OCI-LY7 (cell line): ENCODE measurements around the gene FAM193A.

ENCODE experiments used
- EZH2phosphoT487 ChIP-seq: fragments of 200-600 bp; sonication (generic); IDR thresholded peaks from 2 replicates; pipeline ENCODE4 v1.6.1; 2018; ENCODE audit warnings: low read depth, borderline replicate concordance, mild to moderate bottlenecking, mixed run types, antibody characterized with exemption, low read length, moderate library complexity, mixed read lengths
- TF ChIP-seq, protein P1 (sequence below): fragments of 200-600 bp; sonication (generic); conservative IDR thresholded peaks from 2 replicates; pipeline ENCODE4 v1.5.1; 2014; ENCODE audit warnings: mild to moderate bottlenecking, antibody characterized with exemption, low read length, moderate library complexity, mixed read lengths

DNA sequence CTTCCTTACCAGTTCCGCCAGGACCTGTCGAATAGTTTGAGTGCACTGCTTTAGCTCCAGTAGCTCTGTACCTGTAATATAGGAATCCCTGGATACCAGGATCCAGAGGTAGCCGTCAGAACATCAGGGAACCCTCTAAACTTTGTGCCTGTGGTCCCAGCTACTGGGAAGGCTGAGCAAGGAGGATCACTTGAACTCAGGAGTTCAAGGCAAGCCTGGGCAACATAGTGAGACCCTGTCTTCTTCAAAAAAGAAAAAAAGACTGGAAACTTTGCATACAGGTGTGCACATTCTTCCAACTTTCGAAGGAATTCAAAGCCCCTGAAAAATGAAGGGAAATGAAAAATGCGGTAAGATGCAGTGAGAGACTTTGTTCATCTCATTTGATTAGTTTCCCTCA is 32.6 kb upstream of the FAM193A start:
- TF ChIP-seq, protein P1, sequence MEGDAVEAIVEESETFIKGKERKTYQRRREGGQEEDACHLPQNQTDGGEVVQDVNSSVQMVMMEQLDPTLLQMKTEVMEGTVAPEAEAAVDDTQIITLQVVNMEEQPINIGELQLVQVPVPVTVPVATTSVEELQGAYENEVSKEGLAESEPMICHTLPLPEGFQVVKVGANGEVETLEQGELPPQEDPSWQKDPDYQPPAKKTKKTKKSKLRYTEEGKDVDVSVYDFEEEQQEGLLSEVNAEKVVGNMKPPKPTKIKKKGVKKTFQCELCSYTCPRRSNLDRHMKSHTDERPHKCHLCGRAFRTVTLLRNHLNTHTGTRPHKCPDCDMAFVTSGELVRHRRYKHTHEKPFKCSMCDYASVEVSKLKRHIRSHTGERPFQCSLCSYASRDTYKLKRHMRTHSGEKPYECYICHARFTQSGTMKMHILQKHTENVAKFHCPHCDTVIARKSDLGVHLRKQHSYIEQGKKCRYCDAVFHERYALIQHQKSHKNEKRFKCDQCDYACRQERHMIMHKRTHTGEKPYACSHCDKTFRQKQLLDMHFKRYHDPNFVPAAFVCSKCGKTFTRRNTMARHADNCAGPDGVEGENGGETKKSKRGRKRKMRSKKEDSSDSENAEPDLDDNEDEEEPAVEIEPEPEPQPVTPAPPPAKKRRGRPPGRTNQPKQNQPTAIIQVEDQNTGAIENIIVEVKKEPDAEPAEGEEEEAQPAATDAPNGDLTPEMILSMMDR: no peak
- no peak for TF ChIP-seq EZH2phosphoT487
